ENCODE measurements around the gene SMCHD1. TPM values are rescaled to one million over a fixed set of nuclear protein-coding genes. Genes with fewer than 3 reads are reported as not detected.

The SMCHD1 gene
- total RNA-seq, 4 donors from 2014 or later: 28.2 to 55.8 (median 31.9) TPM

DNA sequence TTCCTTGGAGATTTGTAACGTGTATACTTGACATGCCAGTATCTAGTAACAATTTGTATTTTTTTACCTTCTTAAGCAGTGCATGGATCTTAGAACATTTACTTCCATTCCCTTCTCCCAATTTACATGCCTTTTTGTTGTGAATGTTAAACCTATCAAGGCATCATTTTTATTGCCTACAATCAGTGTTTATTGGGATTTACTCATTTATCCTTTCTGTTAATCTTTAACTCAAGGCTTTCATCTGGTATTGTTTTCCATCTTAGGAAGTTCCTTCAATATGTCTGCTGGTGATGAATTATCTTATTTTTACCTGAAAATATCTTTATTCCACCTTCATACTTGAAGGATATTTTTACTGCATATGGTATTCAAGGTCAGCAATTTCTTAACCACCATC, 102.8 kb downstream of the SMCHD1 start:
- 76 to 91% methylated on average over 1 of the region's 1 CpG for WGBS, 2 donors
- intact Hi-C loops (cut with DNase I; ENCODE audit: low total_unique reads): no loop called here
- H3K4me3 ChIP-seq (ENCODE audit: low read depth, poor library complexity, severe bottlenecking): no peak overlapping the region
- TF ChIP-seq POLR2A (IDR thresholded peaks at IDR 0.05): no peak
- TF ChIP-seq, protein P1, sequence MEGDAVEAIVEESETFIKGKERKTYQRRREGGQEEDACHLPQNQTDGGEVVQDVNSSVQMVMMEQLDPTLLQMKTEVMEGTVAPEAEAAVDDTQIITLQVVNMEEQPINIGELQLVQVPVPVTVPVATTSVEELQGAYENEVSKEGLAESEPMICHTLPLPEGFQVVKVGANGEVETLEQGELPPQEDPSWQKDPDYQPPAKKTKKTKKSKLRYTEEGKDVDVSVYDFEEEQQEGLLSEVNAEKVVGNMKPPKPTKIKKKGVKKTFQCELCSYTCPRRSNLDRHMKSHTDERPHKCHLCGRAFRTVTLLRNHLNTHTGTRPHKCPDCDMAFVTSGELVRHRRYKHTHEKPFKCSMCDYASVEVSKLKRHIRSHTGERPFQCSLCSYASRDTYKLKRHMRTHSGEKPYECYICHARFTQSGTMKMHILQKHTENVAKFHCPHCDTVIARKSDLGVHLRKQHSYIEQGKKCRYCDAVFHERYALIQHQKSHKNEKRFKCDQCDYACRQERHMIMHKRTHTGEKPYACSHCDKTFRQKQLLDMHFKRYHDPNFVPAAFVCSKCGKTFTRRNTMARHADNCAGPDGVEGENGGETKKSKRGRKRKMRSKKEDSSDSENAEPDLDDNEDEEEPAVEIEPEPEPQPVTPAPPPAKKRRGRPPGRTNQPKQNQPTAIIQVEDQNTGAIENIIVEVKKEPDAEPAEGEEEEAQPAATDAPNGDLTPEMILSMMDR (IDR thresholded peaks at IDR 0.05): no peak
- DNase-seq (ENCODE audit: low spot score in 2 of 2): no peak

DNA sequence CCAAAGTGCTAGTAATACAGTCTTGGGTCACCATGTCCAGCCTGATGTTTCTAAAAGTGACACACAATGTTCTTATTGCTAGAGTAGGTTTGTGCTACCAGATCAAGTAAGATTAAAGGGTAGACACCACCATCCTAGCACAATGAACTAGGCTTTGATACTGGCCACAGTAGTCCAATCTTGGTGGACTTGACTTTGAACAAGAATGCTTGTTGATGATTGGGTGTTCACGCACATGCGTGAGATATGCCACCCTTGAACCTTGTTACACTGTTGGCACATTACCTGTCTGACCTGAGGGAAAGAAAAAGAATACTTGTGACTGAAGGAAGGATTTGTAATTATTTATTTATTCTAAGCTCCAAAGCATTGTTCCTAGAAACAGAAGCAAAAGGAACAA, 119.1 kb downstream of the SMCHD1 start:
- TF ChIP-seq POLR2A (IDR thresholded peaks at IDR 0.05): no peak
- TF ChIP-seq, protein P1 (IDR thresholded peaks at IDR 0.05): no peak
- H3K4me3 ChIP-seq (ENCODE audit: low read depth, poor library complexity, severe bottlenecking): no peak overlapping the region
- no peak for DNase-seq (ENCODE audit: low spot score in 2 of 2)
- 99 to 100% methylated on average over 2 of the region's 2 CpGs for WGBS, 2 donors
- intact Hi-C loops (cut with DNase I; ENCODE audit: low total_unique reads): no loop called here

DNA sequence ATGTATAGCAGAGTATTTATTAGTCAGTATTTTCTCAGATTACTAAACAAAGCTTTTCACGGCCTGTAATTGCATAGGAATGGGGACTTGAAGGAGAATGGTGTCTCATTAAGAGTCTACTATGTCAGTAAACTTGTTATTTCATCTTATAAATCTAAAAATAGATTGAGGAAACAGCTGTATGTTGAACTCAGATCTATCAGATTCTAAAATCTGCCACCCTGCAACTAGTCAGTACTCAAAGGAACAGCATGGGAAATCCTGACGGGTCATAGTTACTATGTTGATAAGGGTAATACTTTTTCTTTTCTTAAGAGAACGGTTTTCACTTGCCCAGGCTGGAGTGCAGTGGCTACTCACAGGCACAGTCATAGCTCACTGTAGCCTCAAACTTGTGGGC, 121.1 kb downstream of the SMCHD1 start:
- TF ChIP-seq POLR2A (IDR thresholded peaks at IDR 0.05): no peak
- TF ChIP-seq, protein P1 (IDR thresholded peaks at IDR 0.05): no peak
- WGBS, 2 donors: 91 to 94% methylated on average over 3 of the region's 3 CpGs
- intact Hi-C loops (cut with DNase I; ENCODE audit: low total_unique reads): no loop called here
- no peak overlapping the region for H3K4me3 ChIP-seq (ENCODE audit: low read depth, poor library complexity, severe bottlenecking)
- DNase-seq (ENCODE audit: low spot score in 2 of 2): no peak

DNA sequence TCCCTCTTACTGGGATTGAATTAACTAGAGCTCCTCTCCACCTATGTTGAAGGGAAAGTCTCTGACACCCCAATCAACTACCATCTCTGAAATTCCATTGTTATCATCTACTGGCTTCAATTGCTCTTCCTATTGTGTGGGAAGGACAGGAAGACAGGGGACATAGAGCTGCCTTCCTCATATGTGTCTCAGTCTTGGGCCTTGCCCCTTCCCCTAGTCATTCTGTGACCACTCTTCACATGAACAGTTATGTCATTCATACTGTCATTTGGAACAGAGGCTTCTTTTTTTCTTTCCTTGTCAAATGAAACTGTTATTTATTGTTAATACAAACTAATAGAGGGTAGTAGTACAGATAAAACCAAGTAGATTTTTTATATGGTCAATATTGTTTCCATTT, 121.7 kb downstream of the SMCHD1 start:
- intact Hi-C loops (cut with DNase I; ENCODE audit: low total_unique reads): no loop called here
- DNase-seq (ENCODE audit: low spot score in 2 of 2): no peak
- TF ChIP-seq POLR2A (IDR thresholded peaks at IDR 0.05): no peak
- TF ChIP-seq, protein P1 (IDR thresholded peaks at IDR 0.05): no peak
- no peak overlapping the region for H3K4me3 ChIP-seq (ENCODE audit: low read depth, poor library complexity, severe bottlenecking)

DNA sequence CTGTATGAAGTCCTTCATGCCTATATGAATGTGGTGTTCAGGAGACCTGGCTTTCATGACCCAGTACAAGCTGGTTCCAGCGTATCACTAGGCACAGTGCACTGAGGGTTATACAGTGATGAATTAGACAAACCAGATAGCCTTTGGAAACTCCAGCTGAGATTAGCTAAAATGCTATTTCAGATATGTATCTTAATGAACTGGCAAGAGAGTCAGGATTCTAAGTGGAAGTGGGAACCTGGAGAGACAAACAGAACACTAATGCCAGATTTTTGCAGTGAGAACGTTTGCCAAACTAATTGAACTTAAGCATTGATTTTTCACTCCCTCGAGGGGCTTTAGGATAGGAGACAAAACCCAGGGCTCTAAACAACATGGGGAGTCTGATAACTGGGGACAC, 125.2 kb downstream of the SMCHD1 start:
- WGBS, 2 donors: 76 to 77% methylated on average over 3 of the region's 3 CpGs

DNA sequence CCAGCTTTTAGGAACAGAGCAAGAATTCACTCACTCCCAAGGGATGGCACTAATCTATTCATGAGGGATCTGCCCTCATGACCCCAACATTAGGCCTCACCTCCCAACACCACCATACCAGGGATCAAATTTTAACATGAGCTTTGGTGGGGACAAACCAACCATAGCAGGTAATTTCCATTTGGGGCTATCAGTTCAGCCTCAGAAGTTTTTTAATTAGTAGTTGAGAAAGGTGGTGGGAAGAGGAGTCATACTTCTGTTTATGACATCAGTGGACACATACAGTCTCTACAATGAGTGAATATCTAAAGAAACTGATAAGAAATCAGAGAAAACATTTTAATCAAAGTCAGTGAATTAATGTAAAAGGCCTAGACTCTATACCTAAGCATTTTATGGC, 131.7 kb downstream of the SMCHD1 start:
- no peak for TF ChIP-seq POLR2A (IDR thresholded peaks at IDR 0.05)
- TF ChIP-seq, protein P1 (IDR thresholded peaks at IDR 0.05): no peak
- no peak for DNase-seq (ENCODE audit: low spot score in 2 of 2)
- intact Hi-C loops (cut with DNase I; ENCODE audit: low total_unique reads): no loop called here
- H3K4me3 ChIP-seq (ENCODE audit: low read depth, poor library complexity, severe bottlenecking): no peak overlapping the region

More for the DNA sequence above, 125.2 kb downstream of the SMCHD1 start:
- TF ChIP-seq, protein P1 (IDR thresholded peaks at IDR 0.05): no peak
- H3K4me3 ChIP-seq (ENCODE audit: low read depth, poor library complexity, severe bottlenecking): no peak overlapping the region
- intact Hi-C loops (cut with DNase I; ENCODE audit: low total_unique reads): no loop called here
- DNase-seq (ENCODE audit: low spot score in 2 of 2): no peak

Data from lower leg skin (tissue), 4 donors.